Mesendoderm (in vitro differentiated cells): Measurements from ENCODE around the gene TPBG.

Source experiments
- DNase-seq: peaks from one replicate; pipeline ENCODE4 v3.0.0; 2013
- H2AK5ac ChIP-seq: 2 replicates; pipeline ENCODE4 v1.6.1; 2013; ENCODE audit warnings: low read length, inconsistent platforms
- H2BK120ac ChIP-seq: 2 replicates; pipeline ENCODE4 v1.6.1; 2013; ENCODE audit warnings: low read depth, mild to moderate bottlenecking, low read length, moderate library complexity, mixed read lengths
- H2BK15ac ChIP-seq: replicated peaks from 2 replicates; pipeline ENCODE4 v1.6.1; 2013; ENCODE audit warnings: low read depth, mild to moderate bottlenecking, moderate library complexity
- H2BK5ac ChIP-seq: 2 replicates; pipeline ENCODE4 v1.6.1; 2013; ENCODE audit warnings: low read length, inconsistent platforms
- H3K18ac ChIP-seq: 2 replicates; pipeline ENCODE4 v1.6.1; 2013; ENCODE audit warnings: mild to moderate bottlenecking, low read length, mixed read lengths
- H3K23ac ChIP-seq: one replicate; pipeline ENCODE4 v1.6.1; 2013; ENCODE audit warnings: low read length
- H3K27ac ChIP-seq: 2 replicates; pipeline ENCODE4 v1.5.1; 2013; ENCODE audit warnings: low read depth, mild to moderate bottlenecking, inconsistent platforms, low read length, moderate library complexity
- H3K27me3 ChIP-seq: 2 replicates; pipeline ENCODE4 v1.6.1; 2013; ENCODE audit warnings: low read length, control low read depth, mild to moderate bottlenecking, inconsistent platforms; ENCODE audit not compliant: insufficient read depth, poor library complexity
- H3K36me3 ChIP-seq: 2 replicates; pipeline ENCODE4 v1.6.1; 2013; ENCODE audit warnings: low read length, inconsistent platforms; ENCODE audit not compliant: control insufficient read depth, insufficient read depth
- H3K4ac ChIP-seq: one replicate; pipeline ENCODE4 v1.6.1; 2013; ENCODE audit warnings: low read depth, mild to moderate bottlenecking, low read length, moderate library complexity
- H3K4me1 ChIP-seq: 2 replicates; pipeline ENCODE4 v1.6.1; 2013; ENCODE audit warnings: low read depth, low read length, inconsistent platforms; ENCODE audit not compliant: control insufficient read depth
- H3K4me2 ChIP-seq: 2 replicates; pipeline ENCODE4 v1.6.1; 2013; ENCODE audit warnings: low read length
- H3K4me3 ChIP-seq: 2 replicates; pipeline ENCODE4 v1.5.1; 2013; ENCODE audit warnings: mild to moderate bottlenecking, low read length
- H3K56ac ChIP-seq: one replicate; pipeline ENCODE4 v1.6.1; 2013; ENCODE audit warnings: low read length
- H3K79me1 ChIP-seq: 2 replicates; pipeline ENCODE4 v1.6.1; 2013; ENCODE audit warnings: low read length, inconsistent platforms
- H3K79me2 ChIP-seq: 2 replicates; pipeline ENCODE4 v1.6.1; 2013; ENCODE audit warnings: mild to moderate bottlenecking, low read length; ENCODE audit not compliant: control insufficient read depth, insufficient read depth
- H3K9ac ChIP-seq: 2 replicates; pipeline ENCODE4 v1.6.1; 2013; ENCODE audit warnings: low read length, inconsistent platforms
- H4K5ac ChIP-seq: one replicate; pipeline ENCODE4 v1.6.1; 2013; ENCODE audit warnings: low read length
- H4K8ac ChIP-seq: one replicate; pipeline ENCODE4 v1.6.1; 2013; ENCODE audit warnings: low read depth, mild to moderate bottlenecking, control low read depth, low read length, moderate library complexity
- WGBS: extraction: QIAGEN DNeasy Blood & Tissue Kit; methylation state at CpG from one replicate; pipeline ENCODE4 v1.1.7; 2013; ENCODE audit warnings: low lambda C conversion rate, missing lambda C conversion rate; ENCODE audit not compliant: insufficient coverage; ENCODE audit errors: extremely low coverage; 5-methylcytosine and 5-hydroxymethylcytosine counted together

Gene TPBG

GRCh38 chr6:82370788-82371187 lies 7.2 kb downstream of the TPBG start:
- no peak overlapping the region for H2BK15ac ChIP-seq
- H4K5ac ChIP-seq, result no peak overlapping the region
- H3K79me2 ChIP-seq, result peaks cover 8% of the 10 kb centered on the region
- DNase-seq, result no peak
- H3K4ac ChIP-seq, result no peak overlapping the region
- no peak overlapping the region for H3K23ac ChIP-seq
- H3K27me3 ChIP-seq, result no peaks in the 10 kb centered on the region
- H3K36me3 ChIP-seq, result no peaks in the 10 kb centered on the region
- no peak overlapping the region for H3K56ac ChIP-seq
- no peak overlapping the region for H3K18ac ChIP-seq
- no peak overlapping the region for H3K27ac ChIP-seq
- H2AK5ac ChIP-seq, result no peak overlapping the region
- H2BK120ac ChIP-seq, result no peak overlapping the region
- H4K8ac ChIP-seq, result no peak overlapping the region
- H3K9ac ChIP-seq, result no peak overlapping the region
- no peak overlapping the region for H3K4me3 ChIP-seq
- H2BK5ac ChIP-seq, result no peak overlapping the region
- H3K79me1 ChIP-seq, result peaks cover 5% of the 10 kb centered on the region
- H3K4me1 ChIP-seq, result peaks cover 4% of the 10 kb centered on the region
- H3K4me2 ChIP-seq, result no peak overlapping the region
- WGBS, result no CpG with 5 or more reads among the region's 3 CpGs

DNA sequence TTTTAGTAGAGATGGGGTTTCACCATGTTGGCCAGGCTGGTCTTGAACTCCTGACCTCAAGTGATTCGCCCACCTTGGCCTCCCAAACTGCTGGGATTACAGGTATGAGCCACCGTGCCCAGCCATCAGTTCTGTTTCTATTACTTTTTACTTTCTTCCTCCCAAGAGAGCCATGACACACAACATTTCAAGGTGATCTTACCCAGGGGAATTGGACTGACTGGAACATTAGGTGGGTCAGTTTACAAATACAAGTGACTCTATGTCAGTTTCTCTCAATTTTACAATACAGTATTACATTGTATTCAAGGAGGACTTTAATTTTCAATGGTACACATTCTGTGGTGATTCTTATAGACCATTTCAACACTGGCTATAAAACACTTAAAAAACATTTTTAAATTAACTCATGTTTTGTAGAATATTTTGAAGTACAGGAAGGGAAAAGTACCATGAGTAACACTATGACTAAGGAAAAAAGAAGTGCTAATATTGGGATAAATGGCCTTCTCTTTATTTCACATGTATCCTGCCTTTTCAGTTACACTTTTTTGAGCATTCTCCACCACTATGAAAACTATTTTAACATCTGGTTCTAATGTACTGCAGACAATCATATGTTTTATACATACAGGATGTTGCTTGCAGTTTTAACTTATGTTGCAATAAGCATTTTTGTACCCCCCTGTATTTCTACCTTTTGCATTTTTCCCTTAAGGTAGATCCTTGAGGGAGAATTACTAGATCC lies 8.4 kb downstream of the TPBG start:
- Histone ChIP-seq H3K4me1 (no peaks in the 10 kb centered on the region), H3K27ac (no peak overlapping the region), H3K18ac (no peak overlapping the region), H3K36me3 (no peaks in the 10 kb centered on the region), H3K4ac (no peak overlapping the region), H3K79me1 (no peaks in the 10 kb centered on the region), H4K5ac (no peak overlapping the region), H2BK120ac (no peak overlapping the region), H2AK5ac (no peak overlapping the region), H3K4me2 (no peak overlapping the region), H2BK15ac (no peak overlapping the region), H2BK5ac (no peak overlapping the region), H3K23ac (no peak overlapping the region), H3K56ac (no peak overlapping the region), H3K9ac (no peak overlapping the region), H3K27me3 (no peaks in the 10 kb centered on the region), H3K79me2 (no peaks in the 10 kb centered on the region), H4K8ac (no peak overlapping the region), H3K4me3 (no peak overlapping the region)
- WGBS, result no CpG with 5 or more reads among the region's 2 CpGs
- DNase-seq, result no peak

DNA sequence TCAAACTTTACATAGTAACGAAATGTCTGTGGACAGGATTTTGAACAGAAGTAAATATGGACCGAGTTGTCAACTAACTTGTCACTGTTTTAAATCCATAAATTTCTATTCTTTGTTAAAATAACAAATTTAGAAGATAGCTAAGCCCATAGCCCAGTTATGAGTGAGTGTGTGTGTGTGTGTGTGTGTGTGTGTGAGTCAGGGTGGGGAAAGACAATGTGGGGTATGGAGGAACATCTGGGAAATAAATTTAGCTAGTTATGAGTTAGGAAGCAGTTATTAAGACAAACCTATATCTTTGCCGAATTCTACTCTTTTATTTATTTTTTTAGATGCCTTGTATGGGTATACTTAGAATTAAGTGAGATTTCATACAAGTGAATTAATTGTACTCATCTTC lies 9.0 kb downstream of the TPBG start:
- Histone ChIP-seq H3K56ac (no peak overlapping the region), H2BK15ac (no peak overlapping the region), H3K79me1 (no peaks in the 10 kb centered on the region), H3K18ac (no peak overlapping the region), H3K4ac (no peak overlapping the region), H3K23ac (no peak overlapping the region), H3K4me1 (no peaks in the 10 kb centered on the region), H4K5ac (no peak overlapping the region), H4K8ac (no peak overlapping the region), H3K27ac (no peak overlapping the region), H2BK5ac (no peak overlapping the region), H3K4me3 (no peak overlapping the region), H2BK120ac (no peak overlapping the region), H3K36me3 (no peaks in the 10 kb centered on the region), H2AK5ac (no peak overlapping the region), H3K79me2 (no peaks in the 10 kb centered on the region), H3K9ac (no peak overlapping the region), H3K4me2 (no peak overlapping the region), H3K27me3 (no peaks in the 10 kb centered on the region)
- DNase-seq, result no peak
- WGBS, result no CpG with 5 or more reads among the region's 3 CpGs

GRCh38 chr6:82374516-82374915 lies 10.9 kb downstream of the TPBG start:
- Histone ChIP-seq H2BK5ac (no peak overlapping the region), H3K36me3 (no peaks in the 10 kb centered on the region), H3K4me2 (no peak overlapping the region), H3K79me1 (no peaks in the 10 kb centered on the region), H3K4ac (no peak overlapping the region), H2AK5ac (no peak overlapping the region), H3K27ac (no peak overlapping the region), H4K8ac (no peak overlapping the region), H3K27me3 (no peaks in the 10 kb centered on the region), H2BK120ac (no peak overlapping the region), H3K23ac (no peak overlapping the region), H3K56ac (no peak overlapping the region), H3K4me3 (no peak overlapping the region), H4K5ac (no peak overlapping the region), H3K18ac (no peak overlapping the region), H2BK15ac (no peak overlapping the region), H3K79me2 (no peaks in the 10 kb centered on the region), H3K4me1 (no peaks in the 10 kb centered on the region), H3K9ac (no peak overlapping the region)
- DNase-seq, result no peak

DNA sequence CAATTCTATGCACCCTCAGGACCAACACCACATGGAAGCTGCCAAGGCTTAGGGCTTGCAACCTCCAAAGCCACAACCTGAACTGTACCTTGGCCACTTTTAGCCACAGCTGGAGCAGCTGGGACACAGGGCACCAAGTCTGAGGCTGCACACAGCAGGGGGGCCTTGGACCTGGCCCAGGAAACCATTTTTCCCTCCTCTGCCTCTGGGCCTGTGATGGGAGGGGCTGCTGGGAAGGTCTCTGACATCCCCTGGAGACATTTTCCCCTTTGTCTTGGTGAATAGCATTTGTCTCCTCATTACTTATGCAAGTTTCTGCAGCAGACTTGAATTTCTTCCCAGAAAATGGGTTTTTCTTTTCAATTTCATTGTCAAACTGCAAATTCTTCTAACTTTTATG lies 13.0 kb downstream of the TPBG start:
- Histone ChIP-seq H3K27ac (no peak overlapping the region), H3K4me1 (no peaks in the 10 kb centered on the region), H3K9ac (no peak overlapping the region), H4K8ac (no peak overlapping the region), H4K5ac (no peak overlapping the region), H3K36me3 (no peaks in the 10 kb centered on the region), H3K79me1 (no peaks in the 10 kb centered on the region), H2AK5ac (no peak overlapping the region), H3K4ac (no peak overlapping the region), H3K27me3 (no peaks in the 10 kb centered on the region), H3K18ac (no peak overlapping the region), H2BK15ac (no peak overlapping the region), H3K4me2 (no peak overlapping the region), H3K79me2 (no peaks in the 10 kb centered on the region), H3K56ac (no peak overlapping the region), H3K23ac (no peak overlapping the region), H2BK120ac (no peak overlapping the region), H2BK5ac (no peak overlapping the region), H3K4me3 (no peak overlapping the region)
- DNase-seq, result no peak

DNA sequence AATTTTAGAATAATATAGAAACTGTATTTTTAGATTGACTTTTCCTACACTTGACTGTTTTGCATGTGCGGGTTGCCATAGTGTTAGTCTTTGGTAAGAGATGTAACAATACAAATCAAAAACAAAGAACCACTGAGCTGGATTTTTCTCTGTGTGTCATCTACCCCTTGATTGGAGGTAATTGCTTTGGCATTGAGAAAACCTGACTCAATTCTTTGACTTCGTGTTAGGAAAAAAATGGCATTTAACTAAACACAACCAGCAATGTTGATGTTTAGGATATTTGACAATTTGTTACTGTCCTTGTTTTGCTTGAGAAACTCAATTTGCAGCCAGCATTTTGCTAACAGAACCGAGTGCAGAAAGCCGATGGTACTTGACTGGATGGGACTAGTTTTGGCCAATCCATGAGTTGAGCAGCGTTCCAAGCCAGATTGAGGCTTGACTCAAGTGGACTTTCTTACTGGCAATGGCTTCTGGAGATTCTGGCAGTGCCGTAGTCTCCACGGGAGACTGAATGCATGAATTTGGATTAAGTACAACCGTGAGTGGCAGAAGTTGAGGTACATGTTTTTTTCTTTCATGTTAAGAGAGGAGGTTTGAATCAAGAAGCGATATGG lies 17.1 kb downstream of the TPBG start:
- H3K4me3 ChIP-seq, result no peak overlapping the region
- H2BK15ac ChIP-seq, result no peak overlapping the region
- no peak overlapping the region for H3K27ac ChIP-seq
- H3K27me3 ChIP-seq, result no peaks in the 10 kb centered on the region
- H2BK120ac ChIP-seq, result no peak overlapping the region
- no peak overlapping the region for H2AK5ac ChIP-seq
- H3K4ac ChIP-seq, result no peak overlapping the region
- no peak overlapping the region for H3K56ac ChIP-seq
- no CpG with 5 or more reads among the region's 9 CpGs for WGBS
- H3K4me1 ChIP-seq, result no peaks in the 10 kb centered on the region
- no peak overlapping the region for H3K9ac ChIP-seq
- no peak overlapping the region for H3K23ac ChIP-seq
- H3K79me2 ChIP-seq, result no peaks in the 10 kb centered on the region
- no peak overlapping the region for H3K4me2 ChIP-seq
- no peak overlapping the region for H4K8ac ChIP-seq
- H3K79me1 ChIP-seq, result no peaks in the 10 kb centered on the region
- DNase-seq, result no peak
- H3K18ac ChIP-seq, result no peak overlapping the region
- no peak overlapping the region for H4K5ac ChIP-seq
- H2BK5ac ChIP-seq, result no peak overlapping the region
- H3K36me3 ChIP-seq, result no peaks in the 10 kb centered on the region
